Astrocyte (in vitro differentiated cells and primary cell): Measurements from ENCODE around the gene TEX38. TPM values are rescaled to one million over a fixed set of nuclear protein-coding genes. Genes with fewer than 3 reads are reported as not detected.

ENCODE experiments used
- DNase-seq: peaks from one replicate; pipeline ENCODE4 v3.0.0-alpha.2; 2010; ENCODE audit warnings: low read depth
- FAIRE-seq: peaks from 2 replicates; lab custom pipeline; 2011; peaks lifted over from hg19 to GRCh38; lab: Jason Lieb, UNC
- H2AFZ ChIP-seq: 2 replicates; pipeline ENCODE4 v1.6.0; 2012; ENCODE audit warnings: low read depth, low read length, inconsistent platforms
- H3K27ac ChIP-seq: 2 replicates; pipeline ENCODE4 v1.5.1; 2011; ENCODE audit warnings: low read depth, low read length, inconsistent platforms
- H3K27me3 ChIP-seq: 2 replicates; pipeline ENCODE4 v1.6.0; 2011; ENCODE audit warnings: low read length, inconsistent platforms; ENCODE audit not compliant: insufficient read depth
- H3K36me3 ChIP-seq: 2 replicates; pipeline ENCODE4 v1.5.1; 2011; ENCODE audit warnings: low read length, inconsistent platforms; ENCODE audit not compliant: insufficient read depth
- H3K4me1 ChIP-seq: 2 replicates; pipeline ENCODE4 v1.5.1; 2011; ENCODE audit warnings: low read length, inconsistent platforms; ENCODE audit not compliant: insufficient read depth
- H3K4me2 ChIP-seq: 2 replicates; pipeline ENCODE4 v1.6.0; 2012; ENCODE audit warnings: low read length, inconsistent platforms
- H3K4me3 ChIP-seq: 2 replicates; pipeline ENCODE4 v1.5.1; 2011; ENCODE audit warnings: low read depth, mild to moderate bottlenecking, low read length, inconsistent platforms; ENCODE audit not compliant: insufficient read depth
- H3K79me2 ChIP-seq: 2 replicates; pipeline ENCODE4 v1.6.0; 2012; ENCODE audit warnings: mild to moderate bottlenecking, low read length, inconsistent platforms; ENCODE audit not compliant: insufficient read depth
- H3K9ac ChIP-seq: 2 replicates; pipeline ENCODE4 v1.6.0; 2012; ENCODE audit warnings: mild to moderate bottlenecking, low read length, inconsistent platforms
- H3K9me3 ChIP-seq: 2 replicates; pipeline ENCODE4 v1.5.1; 2012; ENCODE audit warnings: low read depth, mild to moderate bottlenecking, low read length, inconsistent platforms; ENCODE audit not compliant: insufficient read depth
- H4K20me1 ChIP-seq: 2 replicates; pipeline ENCODE4 v1.6.0; 2012; ENCODE audit warnings: low read length, inconsistent platforms; ENCODE audit not compliant: insufficient read depth
- H3K27ac Mint-ChIP-seq: one replicate; pipeline ENCODE4 v1.8.0; 2021; ENCODE audit warnings: mild to moderate bottlenecking, mixed read lengths; ENCODE audit not compliant: unreplicated experiment
- H3K27me3 Mint-ChIP-seq: one replicate; pipeline ENCODE4 v1.8.0; 2021; ENCODE audit warnings: low read depth, mixed read lengths; ENCODE audit not compliant: unreplicated experiment
- H3K36me3 Mint-ChIP-seq: one replicate; pipeline ENCODE4 v1.8.0; 2021; ENCODE audit warnings: low read depth, mixed read lengths; ENCODE audit not compliant: unreplicated experiment
- H3K4me1 Mint-ChIP-seq: one replicate; pipeline ENCODE4 v1.8.0; 2021; ENCODE audit warnings: low read depth, mixed read lengths; ENCODE audit not compliant: unreplicated experiment
- H3K4me3 Mint-ChIP-seq: one replicate; pipeline ENCODE4 v1.8.0; 2021; ENCODE audit warnings: mild to moderate bottlenecking, moderate library complexity, mixed read lengths; ENCODE audit not compliant: unreplicated experiment
- H3K9me3 Mint-ChIP-seq: one replicate; pipeline ENCODE4 v1.8.0; 2021; ENCODE audit warnings: mild to moderate bottlenecking, mixed read lengths; ENCODE audit not compliant: unreplicated experiment
- CTCF ChIP-seq: IDR thresholded peaks from 2 replicates; pipeline ENCODE4 v1.5.1; 2011; ENCODE audit warnings: low read depth, mild to moderate bottlenecking, inconsistent platforms, low read length, moderate library complexity; ENCODE audit not compliant: insufficient read depth
- EZH2 ChIP-seq: IDR thresholded peaks from 2 replicates; pipeline ENCODE4 v1.6.1; 2012; ENCODE audit warnings: mild to moderate bottlenecking, low read length, inconsistent platforms; ENCODE audit not compliant: insufficient read depth
- total RNA-seq: library from RNA; stranded (reverse); gene quantifications from 2 replicates; pipeline ENCODE4 v1.2.1, GENCODE V29; 2021

TEX38 gene
- total RNA-seq, 1 donor from 2014 or later = not detected

- no peak for FAIRE-seq
- TF ChIP-seq CTCF (no peak), EZH2 (no peak)
- Histone ChIP-seq H3K9ac (no peak overlapping the region), H3K4me3 (no peak overlapping the region), H3K4me2 (no peak overlapping the region), H3K27me3 (no peaks in the 10 kb centered on the region), H2AFZ (no peak overlapping the region), H3K79me2 (no peaks in the 10 kb centered on the region), H3K9me3 (no peaks in the 10 kb centered on the region), H3K36me3 (peaks cover 10% of the 10 kb centered on the region), H4K20me1 (no peaks in the 10 kb centered on the region), H3K4me1 (no peaks in the 10 kb centered on the region), H3K27ac (no peak overlapping the region)
- DNase-seq = no peak
- no peaks in the 10 kb centered on the region for H3K4me1 Mint-ChIP-seq
- no peaks in the 10 kb centered on the region for H3K9me3 Mint-ChIP-seq
- H3K4me3 Mint-ChIP-seq = no peak overlapping the region
- peaks cover 11% of the 10 kb centered on the region for H3K36me3 Mint-ChIP-seq
- no peaks in the 10 kb centered on the region for H3K27me3 Mint-ChIP-seq
- no peak overlapping the region for H3K27ac Mint-ChIP-seq
Measured at GRCh38 chr1:46635205-46635604, 36.4 kb upstream of the TEX38 start.

DNA sequence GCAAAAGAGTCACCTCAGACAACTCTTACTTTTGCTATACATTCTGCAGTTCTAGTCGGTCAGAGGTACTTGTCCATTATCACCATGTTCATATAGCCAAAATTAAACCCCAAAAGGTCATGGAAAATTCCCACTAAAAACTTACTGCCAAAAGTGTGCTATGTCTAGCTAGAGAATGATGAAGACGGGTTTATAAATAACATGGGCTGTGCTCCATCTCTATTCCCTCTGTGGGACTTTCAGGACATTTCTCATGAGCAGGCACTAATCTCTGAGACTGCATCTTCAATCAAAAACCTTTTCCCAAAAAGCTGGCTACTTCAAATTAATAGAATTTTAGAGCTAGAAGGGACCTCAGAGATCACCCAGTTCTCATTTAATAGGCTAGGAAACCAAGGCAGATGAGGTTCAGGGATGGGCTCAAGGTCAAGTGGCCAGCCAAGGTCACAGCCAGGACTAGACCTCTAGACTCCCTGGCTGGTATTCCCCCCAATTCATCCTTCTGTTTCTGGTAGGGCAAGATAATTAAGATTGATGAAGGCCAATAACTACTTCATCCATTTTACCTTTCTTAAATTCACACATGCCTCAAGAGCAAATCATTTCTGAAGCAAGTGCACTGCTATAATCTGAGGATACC is 34.1 kb upstream of the TEX38 start:
- no peaks in the 10 kb centered on the region for H3K9me3 Mint-ChIP-seq
- H3K4me3 ChIP-seq = no peak overlapping the region
- peaks cover 7% of the 10 kb centered on the region for H3K36me3 ChIP-seq
- no peaks in the 10 kb centered on the region for H3K27me3 ChIP-seq
- H3K79me2 ChIP-seq = no peaks in the 10 kb centered on the region
- H2AFZ ChIP-seq = no peak overlapping the region
- H3K36me3 Mint-ChIP-seq = peaks cover 11% of the 10 kb centered on the region
- H3K4me3 Mint-ChIP-seq = no peak overlapping the region
- no peak for DNase-seq
- H3K4me2 ChIP-seq = no peak overlapping the region
- H3K4me1 Mint-ChIP-seq = no peaks in the 10 kb centered on the region
- H3K27ac Mint-ChIP-seq = no peak overlapping the region
- no peaks in the 10 kb centered on the region for H4K20me1 ChIP-seq
- no peak overlapping the region for H3K27ac ChIP-seq
- FAIRE-seq = no peak
- H3K27me3 Mint-ChIP-seq = no peaks in the 10 kb centered on the region
- H3K9ac ChIP-seq = no peak overlapping the region
- TF ChIP-seq EZH2 = no peak
- TF ChIP-seq CTCF = no peak
- H3K9me3 ChIP-seq = no peaks in the 10 kb centered on the region
- H3K4me1 ChIP-seq = no peaks in the 10 kb centered on the region

DNA sequence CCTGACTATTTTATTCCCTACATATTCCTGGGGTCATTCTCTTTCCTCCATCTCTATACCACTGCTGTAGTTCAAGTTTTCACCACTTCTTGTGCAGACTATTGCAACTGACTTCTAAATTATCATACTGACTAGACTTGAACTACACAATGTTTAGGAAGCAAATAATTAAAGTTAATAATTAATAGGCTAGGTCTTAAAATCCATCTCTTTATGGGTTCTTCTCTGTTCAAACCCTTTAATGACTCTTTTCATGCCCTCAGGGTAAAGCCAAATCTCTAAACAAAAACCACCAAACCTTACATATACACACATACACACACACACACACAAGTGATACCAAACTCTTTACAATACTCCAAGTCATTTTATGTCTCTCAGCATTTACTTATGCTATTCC is 32.7 kb upstream of the TEX38 start:
- FAIRE-seq = no peak

More for the DNA sequence above, 32.7 kb upstream of the TEX38 start:
- no peak overlapping the region for H3K4me3 Mint-ChIP-seq
- H3K36me3 Mint-ChIP-seq = peaks cover 8% of the 10 kb centered on the region
- no peak overlapping the region for H3K4me2 ChIP-seq
- H3K9me3 Mint-ChIP-seq = no peaks in the 10 kb centered on the region
- H3K27me3 Mint-ChIP-seq = no peaks in the 10 kb centered on the region
- peaks cover 7% of the 10 kb centered on the region for H3K36me3 ChIP-seq
- H3K4me3 ChIP-seq = no peak overlapping the region
- no peak for DNase-seq
- no peaks in the 10 kb centered on the region for H3K79me2 ChIP-seq
- H3K4me1 Mint-ChIP-seq = peaks cover 12% of the 10 kb centered on the region
- H3K4me1 ChIP-seq = peaks cover 8% of the 10 kb centered on the region
- H3K9ac ChIP-seq = no peak overlapping the region
- H3K9me3 ChIP-seq = no peaks in the 10 kb centered on the region
- H2AFZ ChIP-seq = no peak overlapping the region
- H3K27me3 ChIP-seq = no peaks in the 10 kb centered on the region
- H3K27ac Mint-ChIP-seq = no peak overlapping the region
- no peaks in the 10 kb centered on the region for H4K20me1 ChIP-seq
- no peak overlapping the region for H3K27ac ChIP-seq
- TF ChIP-seq EZH2 = no peak
- no peak for TF ChIP-seq CTCF
